ENCODE measurements around the gene CADPS2.

DNA sequence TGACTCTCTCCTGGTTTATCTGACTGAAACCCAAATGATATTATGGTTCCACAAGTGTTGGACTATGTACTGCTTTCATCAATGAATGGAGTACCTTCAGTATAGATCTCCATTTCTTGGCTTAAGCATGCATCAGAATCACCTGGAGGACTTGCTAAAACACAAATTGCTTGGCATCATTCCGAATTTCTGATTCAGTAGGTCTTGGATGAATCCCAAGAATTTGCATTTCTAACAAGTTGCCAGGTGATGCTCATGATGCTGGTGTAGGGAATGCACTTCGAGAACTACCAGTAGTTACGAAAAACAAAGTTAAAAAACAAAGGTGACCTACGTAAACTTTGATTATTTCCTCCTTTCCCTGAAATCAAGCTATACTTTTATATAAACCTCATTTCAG lies 462.7 kb downstream of the CADPS2 start:
- TF ChIP-seq POLR2AphosphoS5 (IDR thresholded peaks at IDR 0.05; ENCODE audit: low read depth, low read length) (no peak), POLR2A (IDR thresholded peaks at IDR 0.05; ENCODE audit: low read depth, low read length) (no peak), TAF1 (IDR thresholded peaks at IDR 0.05; ENCODE audit: low read depth, low read length) (no peak), PAX5 (IDR thresholded peaks at IDR 0.05; ENCODE audit: insufficient read depth, low read length, severe bottlenecking) (no peak), SPI1 (IDR thresholded peaks at IDR 0.05; ENCODE audit: low read depth, low read length) (no peak), POU2F2 (IDR thresholded peaks at IDR 0.05; ENCODE audit: low read depth, low read length) (no peak)
